ENCODE measurements around the gene RGS21.

RGS21 gene

DNA sequence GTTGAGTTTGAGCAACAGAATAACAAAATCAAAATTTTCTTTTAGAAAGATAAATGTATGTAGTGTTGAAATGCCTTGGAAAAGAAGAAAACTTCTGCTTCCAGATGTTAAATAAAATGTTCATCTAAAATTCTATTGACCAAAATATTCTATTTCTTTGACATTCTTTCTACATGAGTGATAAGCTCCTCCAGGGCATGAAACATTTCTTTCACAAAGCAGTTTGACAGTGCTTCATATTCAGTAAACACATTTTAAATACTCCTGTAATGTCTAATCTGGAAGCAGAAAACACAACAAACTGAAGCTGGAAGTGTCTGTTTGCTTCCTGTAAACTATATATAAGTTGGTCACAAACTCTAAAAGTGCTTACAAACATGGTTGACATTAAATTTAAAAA lies 61.5 kb downstream of the RGS21 start:
- no peak overlapping the region for H3K27ac ChIP-seq
- TF ChIP-seq ZFX (IDR thresholded peaks at IDR 0.05), result no peak
- TF ChIP-seq CTCF (conservative IDR thresholded peaks at IDR 0.05), result no peak

GRCh38 chr1:192378878-192379277 lies 62.1 kb downstream of the RGS21 start:
- no peak overlapping the region for H3K27ac ChIP-seq
- TF ChIP-seq CTCF (conservative IDR thresholded peaks at IDR 0.05) (no peak), ZFX (IDR thresholded peaks at IDR 0.05) (no peak)

- TF ChIP-seq CTCF (conservative IDR thresholded peaks at IDR 0.05) (no peak), ZFX (IDR thresholded peaks at IDR 0.05) (no peak)
- H3K27ac ChIP-seq, result no peak overlapping the region
Measured at GRCh38 chr1:192379554-192379953, 62.8 kb downstream of the RGS21 start.

- no peak for TF ChIP-seq ZFX (IDR thresholded peaks at IDR 0.05)
- TF ChIP-seq CTCF (conservative IDR thresholded peaks at IDR 0.05), result peak; percentile 6; the same call in 1 of the 2 replicates
- H3K27ac ChIP-seq, result no peak overlapping the region
Measured at GRCh38 chr1:192382758-192383157, 66.0 kb downstream of the RGS21 start.

GRCh38 chr1:192386051-192386650 lies 69.4 kb downstream of the RGS21 start:
- H3K27ac ChIP-seq, result no peak overlapping the region
- no peak for TF ChIP-seq CTCF (conservative IDR thresholded peaks at IDR 0.05)
- no peak for TF ChIP-seq ZFX (IDR thresholded peaks at IDR 0.05)

- no peak overlapping the region for H3K27ac ChIP-seq
- TF ChIP-seq CTCF (conservative IDR thresholded peaks at IDR 0.05) (no peak), ZFX (IDR thresholded peaks at IDR 0.05) (no peak)
Measured at GRCh38 chr1:192395211-192395610, 78.4 kb downstream of the RGS21 start.

DNA sequence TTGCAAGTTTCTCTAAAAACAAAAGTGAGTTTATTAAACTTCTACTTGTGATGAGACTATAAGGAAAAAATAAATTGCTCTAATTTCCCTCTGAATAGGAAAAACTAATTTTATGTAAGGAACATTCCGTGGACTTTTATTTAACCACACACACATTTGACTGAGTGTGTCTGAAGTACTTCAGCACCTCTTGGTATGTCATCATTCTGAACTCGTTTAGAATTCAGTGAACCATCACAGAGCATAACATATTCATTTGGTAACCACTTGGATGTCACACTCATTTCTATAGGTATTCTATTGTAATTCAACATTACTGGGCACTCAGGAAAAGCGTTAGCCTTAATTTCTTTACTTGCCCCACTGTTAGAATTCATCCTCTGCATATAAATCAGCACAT lies 79.1 kb downstream of the RGS21 start:
- TF ChIP-seq CTCF (conservative IDR thresholded peaks at IDR 0.05), result no peak
- no peak for TF ChIP-seq ZFX (IDR thresholded peaks at IDR 0.05)
- no peak overlapping the region for H3K27ac ChIP-seq
